Ishikawa (cell line): ENCODE results near the gene SORT1.

Experiments used
- CEBPB ChIP-seq: IDR thresholded peaks from 2 replicates; pipeline ENCODE4 v1.6.1; 2012
- CREB1 ChIP-seq: IDR thresholded peaks from 2 replicates; pipeline ENCODE4 v1.6.1; 2012; ENCODE audit warnings: low read depth
- EP300 ChIP-seq: IDR thresholded peaks from 2 replicates; pipeline ENCODE4 v1.6.1; 2012; ENCODE audit warnings: borderline replicate concordance
- FOXM1 ChIP-seq: IDR thresholded peaks from 2 replicates; pipeline ENCODE4 v1.6.1; 2012; ENCODE audit warnings: low read depth, borderline replicate concordance
- NFIC ChIP-seq: IDR thresholded peaks from 2 replicates; pipeline ENCODE4 v1.6.1; 2012
- RAD21 ChIP-seq: IDR thresholded peaks from 2 replicates; pipeline ENCODE4 v1.6.1; 2012; ENCODE audit warnings: low read depth
- REST ChIP-seq: IDR thresholded peaks from 2 replicates; pipeline ENCODE4 v1.6.1; 2012; ENCODE audit warnings: low read depth, mild to moderate bottlenecking
- TAF1 ChIP-seq: IDR thresholded peaks from 2 replicates; pipeline ENCODE4 v1.6.1; 2012; ENCODE audit warnings: low read depth, mild to moderate bottlenecking
- TCF12 ChIP-seq: IDR thresholded peaks from 2 replicates; pipeline ENCODE4 v1.6.1; 2012; ENCODE audit warnings: low read depth
- YY1 ChIP-seq: IDR thresholded peaks from 2 replicates; pipeline ENCODE4 v1.6.1; 2012; ENCODE audit warnings: low read depth
- ZBTB7A ChIP-seq: IDR thresholded peaks from 2 replicates; pipeline ENCODE4 v1.6.1; 2012; ENCODE audit warnings: low read depth

- no peak for TF ChIP-seq REST
- no peak for TF ChIP-seq TAF1
- TF ChIP-seq NFIC: no peak
- no peak for TF ChIP-seq YY1
- no peak for TF ChIP-seq RAD21
- TF ChIP-seq CEBPB: no peak
- no peak for TF ChIP-seq ZBTB7A
- no peak for TF ChIP-seq TCF12
- TF ChIP-seq CREB1: no peak
- no peak for TF ChIP-seq FOXM1
- TF ChIP-seq EP300: no peak
Observed at GRCh38 chr1:109396871-109397580, 692 bp downstream of the SORT1 start.
